22Rv1 (cell line): ENCODE results near the gene CDK5RAP3.

Experiments used
- CTCF ChIP-seq: fragments of 450-650 bp; IDR thresholded peaks from 2 replicates; pipeline ENCODE4 v1.5.1; 2017; ENCODE audit warnings: mild to moderate bottlenecking
- ZFX ChIP-seq: fragments of 450-650 bp; IDR thresholded peaks from 2 replicates; pipeline ENCODE4 v1.6.1; 2017; ENCODE audit warnings: antibody characterized with exemption, borderline replicate concordance

- TF ChIP-seq CTCF (no peak), ZFX (no peak)
Observed at GRCh38 chr17:47993031-47993564, 22.2 kb downstream of the CDK5RAP3 start.
